GM23248 (cell line): ENCODE measurements around the gene PLEKHM2.

ENCODE experiments used
- EZH2 ChIP-seq: fragments of 200-600 bp; sonication (generic); IDR thresholded peaks from 2 replicates; pipeline ENCODE4 v1.6.1; 2018; ENCODE audit warnings: antibody characterized with exemption, mild to moderate bottlenecking; ENCODE audit not compliant: insufficient read depth, poor library complexity, severe bottlenecking
- EZH2phosphoT487 ChIP-seq: fragments of 200-600 bp; sonication (generic); IDR thresholded peaks from 2 replicates; pipeline ENCODE4 v1.6.1; 2018; ENCODE audit warnings: antibody characterized with exemption, moderate library complexity, mild to moderate bottlenecking, low read depth; ENCODE audit not compliant: insufficient read depth

DNA sequence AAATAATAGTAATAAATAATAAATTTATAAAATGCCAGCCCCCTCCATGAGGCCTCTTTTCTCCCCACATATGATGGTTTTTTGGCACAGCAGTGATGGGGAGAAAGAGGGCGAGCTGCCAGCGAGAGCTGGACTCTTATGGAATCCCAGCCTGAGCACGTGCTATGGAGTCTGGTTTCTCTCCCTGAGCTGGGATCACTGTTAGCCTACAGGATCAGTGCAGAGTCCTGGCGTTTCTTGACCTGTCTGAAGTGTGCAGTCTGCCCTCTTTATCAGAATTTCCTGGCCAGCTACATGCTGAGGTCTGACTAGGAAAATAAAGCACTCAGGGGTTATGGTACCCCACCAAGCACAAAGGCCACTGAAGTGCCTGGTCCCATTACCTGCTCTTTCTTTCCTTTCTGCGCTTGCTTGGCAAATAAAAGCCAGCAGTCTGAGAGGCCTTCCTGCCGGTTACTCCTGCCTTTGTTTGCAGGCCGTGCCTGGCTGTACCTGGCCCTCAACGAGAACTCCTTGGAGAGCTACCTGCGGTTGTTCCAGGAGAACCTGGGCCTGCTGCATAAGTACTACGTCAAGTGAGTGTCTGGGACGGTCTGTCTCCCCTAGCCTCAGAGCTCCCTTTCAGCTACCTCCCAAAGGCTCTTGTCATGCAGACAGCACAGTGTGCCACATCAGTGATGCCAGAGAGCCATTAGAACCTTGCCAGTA lies 33.5 kb downstream of the PLEKHM2 start:
- TF ChIP-seq EZH2 (no peak), EZH2phosphoT487 (no peak)
